GM18507 (cell line): Measurements from ENCODE around the gene DPYSL3.
"Not testable (repeated sequence)": the region's sequence is repeated elsewhere in the genome, so short reads cannot be mapped to it uniquely, and the experiment has no call there.

Experiments used
- DNase-seq: peaks from one replicate; pipeline ENCODE4 v3.0.0; 2011; ENCODE audit warnings: low read depth; ENCODE audit not compliant: insufficient read length; ENCODE audit errors: extremely low spot score
- FAIRE-seq: peaks from 2 replicates; lab custom pipeline; 2011; peaks lifted over from hg19 to GRCh38; lab: Jason Lieb, UNC

DPYSL3 gene

GRCh38 chr5:147390654-147391225 is 119.1 kb downstream of the DPYSL3 start:
- FAIRE-seq: no peak

GRCh38 chr5:147388184-147389108 is 121.4 kb downstream of the DPYSL3 start:
- FAIRE-seq (no peak), DNase-seq (no peak)

More at GRCh38 chr5:147390654-147391225, 119.1 kb downstream of the DPYSL3 start:
- DNase-seq: no peak

- FAIRE-seq (no peak), DNase-seq (no peak)
These were observed 122.8 kb downstream of the DPYSL3 start for GRCh38 chr5:147387109-147387508.

GRCh38 chr5:147384346-147385193 is 125.3 kb downstream of the DPYSL3 start:
- DNase-seq: no peak
- no peak for FAIRE-seq

GRCh38 chr5:147382776-147383175 is 127.1 kb downstream of the DPYSL3 start:
- DNase-seq (no peak), FAIRE-seq (no peak)

DNA sequence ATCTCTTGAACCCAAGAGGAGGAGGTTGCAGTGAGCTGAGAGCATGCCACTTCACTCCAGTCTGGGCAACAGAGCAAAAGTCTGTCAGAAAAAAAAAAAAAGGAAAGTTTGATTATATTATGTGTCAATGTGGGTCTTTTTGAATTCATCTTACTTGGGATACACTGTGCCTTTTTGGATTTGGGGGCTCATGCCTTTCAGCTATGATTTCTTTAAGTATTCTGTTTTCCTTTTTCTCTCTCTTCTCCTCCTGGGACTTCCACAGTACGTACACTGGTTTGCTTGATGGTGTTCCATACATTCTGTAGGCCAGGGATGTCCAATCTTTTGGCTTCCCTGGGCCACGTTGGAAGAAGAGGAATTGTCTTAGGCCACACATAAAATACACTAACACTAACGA is 128.3 kb downstream of the DPYSL3 start:
- FAIRE-seq (no peak), DNase-seq (no peak)

DNA sequence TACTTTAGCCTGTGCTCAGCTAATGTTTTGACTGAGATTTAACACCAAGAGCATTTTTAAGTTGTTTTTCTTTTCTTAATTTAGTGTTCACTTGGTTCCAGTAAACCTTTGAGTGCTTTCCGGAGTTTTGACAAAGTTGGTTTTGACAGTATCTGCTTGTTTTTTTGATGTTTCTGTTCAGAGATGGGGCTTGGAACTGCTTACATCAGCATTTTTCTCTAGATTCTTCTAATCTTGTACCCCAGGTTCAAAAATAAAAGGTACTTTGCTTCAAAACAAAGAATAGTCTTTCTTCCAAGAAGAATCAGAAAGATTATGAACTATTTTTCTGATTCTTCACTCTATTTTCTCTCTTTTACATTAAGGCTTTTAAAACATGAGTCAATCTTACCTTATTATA is 132.2 kb downstream of the DPYSL3 start:
- DNase-seq: no peak
- no peak for FAIRE-seq

- FAIRE-seq (no peak), DNase-seq (no peak)
These were observed 134.7 kb downstream of the DPYSL3 start for GRCh38 chr5:147375151-147375550.

DNA sequence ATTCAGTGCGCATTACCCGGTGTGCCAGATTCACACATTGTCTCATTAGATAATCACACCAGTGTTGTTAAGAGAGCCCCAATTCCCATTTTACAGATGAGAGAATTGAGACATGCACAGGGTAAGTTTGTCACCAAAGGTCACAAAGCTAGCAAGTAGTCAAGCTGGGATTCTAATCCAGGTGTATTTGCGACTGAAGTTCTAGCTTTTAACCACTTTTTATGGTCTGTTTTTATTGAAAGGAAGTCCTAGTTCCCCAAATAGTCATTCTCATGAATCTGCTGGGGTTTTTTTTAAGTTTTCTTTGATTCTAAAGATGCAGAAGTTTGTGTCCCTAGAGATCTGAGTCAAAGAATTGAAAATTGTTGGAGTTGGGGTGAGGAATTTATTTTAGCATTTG is 136.5 kb downstream of the DPYSL3 start:
- DNase-seq: no peak
- no peak for FAIRE-seq

GRCh38 chr5:147372191-147372590 is 137.7 kb downstream of the DPYSL3 start:
- no peak for DNase-seq
- FAIRE-seq: no peak

DNA sequence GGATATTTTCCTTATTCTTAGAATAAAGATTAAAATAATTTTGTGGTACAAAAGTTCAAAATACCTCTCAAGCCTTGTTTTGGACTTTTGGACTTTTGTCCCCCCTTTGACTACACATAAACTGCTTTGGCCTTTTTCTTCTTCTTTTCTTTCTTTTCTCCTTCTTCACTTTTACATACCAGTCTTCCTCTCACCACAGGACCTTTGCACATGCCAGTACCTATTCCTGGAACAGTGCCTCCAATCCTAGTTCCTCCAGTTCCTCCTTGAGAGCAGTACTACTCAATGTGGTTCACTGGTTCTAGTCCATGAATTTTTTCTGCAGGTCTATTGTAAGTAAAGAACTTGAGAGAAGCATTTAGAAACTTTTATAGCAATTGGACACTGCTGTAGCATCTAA is 138.6 kb downstream of the DPYSL3 start:
- FAIRE-seq (no peak), DNase-seq (no peak)

DNA sequence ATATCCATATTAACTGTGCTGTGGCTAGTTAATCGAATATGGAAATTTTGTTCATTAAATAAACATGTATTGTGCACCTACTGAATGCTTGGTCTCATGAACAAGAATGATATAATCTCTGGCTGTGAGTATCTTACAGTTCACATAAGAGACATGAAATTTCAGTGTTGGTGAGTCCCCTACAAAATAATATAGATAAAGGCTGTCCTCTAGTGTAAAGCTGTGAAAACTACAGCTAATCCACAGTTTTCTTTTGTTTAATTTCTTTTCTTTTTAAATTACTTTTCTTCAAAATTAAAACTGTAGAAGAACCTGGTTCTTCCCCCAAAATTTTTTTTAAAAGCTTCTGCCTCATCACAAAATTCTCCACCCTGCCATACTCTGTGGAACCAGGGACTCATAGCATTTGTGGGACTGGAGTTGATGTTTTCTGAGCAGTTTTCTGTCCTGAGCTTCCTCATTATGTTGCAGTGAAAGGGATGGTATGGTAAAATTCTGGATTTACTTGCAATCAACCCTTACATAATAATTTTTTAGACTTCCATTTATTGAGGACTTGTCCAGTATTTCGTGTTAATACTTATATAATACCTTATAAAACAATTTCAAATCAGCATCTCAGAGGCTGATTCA is 140.0 kb downstream of the DPYSL3 start:
- no peak for FAIRE-seq
- no peak for DNase-seq

DNA sequence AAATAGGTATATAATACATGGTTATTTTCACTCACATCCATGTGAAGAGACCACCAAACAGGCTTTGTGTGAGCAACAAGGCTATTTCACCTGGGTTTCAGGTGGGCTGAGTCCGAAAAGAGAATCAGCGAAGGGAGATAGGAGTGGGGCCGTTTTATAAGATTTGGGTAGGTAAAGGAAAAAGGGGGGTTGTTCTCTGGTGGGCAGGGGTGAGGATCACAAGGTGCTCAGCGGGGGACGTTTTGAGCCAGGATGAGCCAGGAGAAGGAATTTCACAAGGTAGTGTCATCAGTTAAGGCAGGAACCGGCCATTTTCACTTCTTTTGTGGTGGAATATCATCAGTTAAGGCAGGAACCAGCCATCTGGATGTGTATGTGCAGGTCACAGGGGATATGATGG is 142.5 kb downstream of the DPYSL3 start:
- DNase-seq, FAIRE-seq: not testable (repeated sequence)

- no peak for FAIRE-seq
- no peak for DNase-seq
These were observed 148.3 kb downstream of the DPYSL3 start for GRCh38 chr5:147361441-147362175.

- FAIRE-seq (no peak), DNase-seq (no peak)
These were observed 149.1 kb downstream of the DPYSL3 start for GRCh38 chr5:147360816-147361215.

DNA sequence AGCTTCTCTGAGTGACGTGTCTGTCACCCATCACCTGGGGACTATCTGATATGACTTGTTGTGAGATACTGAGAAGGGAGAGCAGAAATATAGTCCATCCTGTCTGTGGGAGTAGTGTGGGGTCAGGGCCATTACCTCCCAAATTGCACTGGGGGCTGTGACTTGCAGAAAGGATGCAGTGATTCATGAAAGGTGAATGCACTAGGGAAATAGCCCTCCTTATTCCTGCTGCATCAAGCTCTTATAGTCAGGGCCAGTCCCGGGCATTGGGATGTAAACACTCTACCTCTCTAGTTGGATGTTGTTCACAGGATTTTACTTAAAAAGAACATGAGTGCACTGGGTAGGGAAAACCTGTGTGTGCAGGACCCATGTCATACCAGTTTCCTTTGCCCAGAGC is 150.3 kb downstream of the DPYSL3 start:
- DNase-seq (no peak), FAIRE-seq (no peak)

DNA sequence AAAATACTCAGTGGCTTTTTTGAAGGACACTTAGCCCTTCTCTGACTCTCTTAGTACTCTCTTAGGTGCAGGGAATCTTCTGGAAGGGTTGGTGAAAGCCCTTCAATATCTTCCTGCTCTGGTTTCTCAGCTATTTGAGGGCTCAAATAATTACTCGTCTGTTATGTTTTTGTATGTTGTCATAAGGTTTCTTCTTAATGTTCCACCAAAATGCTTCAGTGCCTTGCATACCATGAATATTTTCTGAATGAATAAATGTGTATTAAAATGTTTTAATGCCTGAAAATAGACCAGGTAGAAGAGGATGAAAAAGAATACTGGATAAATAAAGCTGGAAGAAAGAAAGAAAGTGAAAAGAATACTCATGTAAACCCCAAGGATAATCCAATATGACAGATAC is 150.8 kb downstream of the DPYSL3 start:
- FAIRE-seq: no peak
- DNase-seq: no peak

- no peak for FAIRE-seq
- no peak for DNase-seq
These were observed 160.6 kb downstream of the DPYSL3 start for GRCh38 chr5:147349241-147349640.

- DNase-seq (no peak), FAIRE-seq (no peak)
These were observed 161.4 kb downstream of the DPYSL3 start for GRCh38 chr5:147348451-147348850.
